ENCODE data around the gene AGMAT.

GRCh38 chr1:15541231-15541792, 43.5 kb downstream of the AGMAT start:
- no peak for TF ChIP-seq POLR2A (IDR thresholded peaks at IDR 0.05)
- TF ChIP-seq CTCF (IDR thresholded peaks at IDR 0.05) = no peak

Measured in tibial nerve (tissue), 3 donors.